OCI-LY7 (cell line): ENCODE results near the gene MACROH2A1.

Experiments
- EZH2phosphoT487 ChIP-seq: fragments of 200-600 bp; sonication (generic); IDR thresholded peaks from 2 replicates; pipeline ENCODE4 v1.6.1; 2018; ENCODE audit warnings: low read depth, borderline replicate concordance, mild to moderate bottlenecking, mixed run types, antibody characterized with exemption, low read length, moderate library complexity, mixed read lengths
- TF ChIP-seq, protein P1 (sequence below): fragments of 200-600 bp; sonication (generic); conservative IDR thresholded peaks from 2 replicates; pipeline ENCODE4 v1.5.1; 2014; ENCODE audit warnings: mild to moderate bottlenecking, antibody characterized with exemption, low read length, moderate library complexity, mixed read lengths

DNA sequence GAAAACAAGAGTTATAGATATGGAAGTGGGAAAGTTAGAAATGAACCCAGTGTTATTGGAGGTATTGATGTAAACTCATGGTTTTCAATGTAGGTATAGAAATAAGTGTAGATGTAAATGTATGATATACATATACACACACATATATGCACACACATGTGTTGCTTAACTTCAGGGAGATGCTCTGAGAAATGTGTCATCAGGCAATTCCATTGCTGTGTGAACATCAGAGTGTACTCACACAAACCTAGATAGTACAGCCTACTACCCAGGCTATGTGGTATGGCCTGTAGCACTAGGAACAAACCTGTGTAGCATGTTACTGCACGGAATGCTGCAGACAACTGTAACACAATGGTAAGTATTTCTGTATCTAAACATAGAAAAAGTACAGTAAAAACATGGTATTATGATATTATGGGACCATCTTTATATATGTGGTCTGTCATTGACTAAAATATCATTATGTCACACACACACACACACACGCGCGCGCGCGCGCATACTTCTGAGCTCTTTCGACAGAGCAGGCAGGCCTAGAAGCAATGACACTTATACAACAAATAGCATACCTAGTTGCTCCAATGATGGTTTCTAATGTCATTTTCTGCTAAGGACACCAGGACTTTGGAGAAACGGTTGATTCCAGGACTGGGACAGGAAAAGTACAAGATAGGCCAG, 86.6 kb downstream of the MACROH2A1 start:
- TF ChIP-seq, protein P1, sequence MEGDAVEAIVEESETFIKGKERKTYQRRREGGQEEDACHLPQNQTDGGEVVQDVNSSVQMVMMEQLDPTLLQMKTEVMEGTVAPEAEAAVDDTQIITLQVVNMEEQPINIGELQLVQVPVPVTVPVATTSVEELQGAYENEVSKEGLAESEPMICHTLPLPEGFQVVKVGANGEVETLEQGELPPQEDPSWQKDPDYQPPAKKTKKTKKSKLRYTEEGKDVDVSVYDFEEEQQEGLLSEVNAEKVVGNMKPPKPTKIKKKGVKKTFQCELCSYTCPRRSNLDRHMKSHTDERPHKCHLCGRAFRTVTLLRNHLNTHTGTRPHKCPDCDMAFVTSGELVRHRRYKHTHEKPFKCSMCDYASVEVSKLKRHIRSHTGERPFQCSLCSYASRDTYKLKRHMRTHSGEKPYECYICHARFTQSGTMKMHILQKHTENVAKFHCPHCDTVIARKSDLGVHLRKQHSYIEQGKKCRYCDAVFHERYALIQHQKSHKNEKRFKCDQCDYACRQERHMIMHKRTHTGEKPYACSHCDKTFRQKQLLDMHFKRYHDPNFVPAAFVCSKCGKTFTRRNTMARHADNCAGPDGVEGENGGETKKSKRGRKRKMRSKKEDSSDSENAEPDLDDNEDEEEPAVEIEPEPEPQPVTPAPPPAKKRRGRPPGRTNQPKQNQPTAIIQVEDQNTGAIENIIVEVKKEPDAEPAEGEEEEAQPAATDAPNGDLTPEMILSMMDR, result no peak
- TF ChIP-seq EZH2phosphoT487, result no peak
